ENCODE data around the gene CDC42. TPM values are rescaled to one million over a fixed set of nuclear protein-coding genes. Genes with fewer than 3 reads are reported as not detected.

The CDC42 gene
- total RNA-seq, 1 experiment from 2014 or later, result 223 TPM

- Histone ChIP-seq H3K4me2 (ENCODE audit: low read depth, low read length, poor library complexity, severe bottlenecking) (no peak overlapping the region), H3K27me3 (ENCODE audit: low read length) (no peaks in the 10 kb centered on the region), H3K9me2 (replicated peaks; ENCODE audit: insufficient read depth, low read length) (no peaks in the 10 kb centered on the region), H3K4me1 (ENCODE audit: low read length) (no peaks in the 10 kb centered on the region), H3K27ac (ENCODE audit: low read length) (no peak overlapping the region), H4K20me1 (ENCODE audit: insufficient read depth, low read depth, low read length) (no peaks in the 10 kb centered on the region; the same call in 1 of the 2 replicates), H2AFZ (ENCODE audit: low read length) (no peak overlapping the region), H3K9ac (ENCODE audit: low read length) (no peak overlapping the region), H3K36me3 (ENCODE audit: insufficient read depth, low read length) (no peaks in the 10 kb centered on the region), H3K4me3 (ENCODE audit: low read length) (no peak overlapping the region), H3K79me2 (ENCODE audit: low read length) (no peaks in the 10 kb centered on the region), H3K9me3 (ENCODE audit: low read length) (no peaks in the 10 kb centered on the region)
- no peak for DNase-seq
These were observed 84.7 kb downstream of the CDC42 start for GRCh38 chr1:22137004-22137720.

GRCh38 chr1:22139066-22139594 lies 86.6 kb downstream of the CDC42 start:
- Histone ChIP-seq H3K9ac (ENCODE audit: low read length) (no peak overlapping the region), H3K4me3 (ENCODE audit: low read length) (no peak overlapping the region), H2AFZ (ENCODE audit: low read length) (no peak overlapping the region), H3K9me3 (ENCODE audit: low read length) (no peaks in the 10 kb centered on the region), H3K4me1 (ENCODE audit: low read length) (no peaks in the 10 kb centered on the region), H3K79me2 (ENCODE audit: low read length) (no peaks in the 10 kb centered on the region), H3K27ac (ENCODE audit: low read length) (no peak overlapping the region), H3K4me2 (ENCODE audit: low read depth, low read length, poor library complexity, severe bottlenecking) (no peak overlapping the region), H3K9me2 (replicated peaks; ENCODE audit: insufficient read depth, low read length) (no peaks in the 10 kb centered on the region), H3K27me3 (ENCODE audit: low read length) (no peaks in the 10 kb centered on the region), H4K20me1 (ENCODE audit: insufficient read depth, low read depth, low read length) (no peaks in the 10 kb centered on the region; the same call in 1 of the 2 replicates), H3K36me3 (ENCODE audit: insufficient read depth, low read length) (no peaks in the 10 kb centered on the region)
- no peak for DNase-seq

GRCh38 chr1:22139817-22140216 lies 87.3 kb downstream of the CDC42 start:
- Histone ChIP-seq H4K20me1 (ENCODE audit: insufficient read depth, low read depth, low read length) (no peaks in the 10 kb centered on the region; the same call in 1 of the 2 replicates), H3K79me2 (ENCODE audit: low read length) (no peaks in the 10 kb centered on the region), H3K27me3 (ENCODE audit: low read length) (no peaks in the 10 kb centered on the region), H3K4me2 (ENCODE audit: low read depth, low read length, poor library complexity, severe bottlenecking) (no peak overlapping the region), H3K9me3 (ENCODE audit: low read length) (no peaks in the 10 kb centered on the region), H3K36me3 (ENCODE audit: insufficient read depth, low read length) (no peaks in the 10 kb centered on the region), H3K4me1 (ENCODE audit: low read length) (no peaks in the 10 kb centered on the region), H3K9me2 (replicated peaks; ENCODE audit: insufficient read depth, low read length) (no peaks in the 10 kb centered on the region), H3K27ac (ENCODE audit: low read length) (no peak overlapping the region), H3K4me3 (ENCODE audit: low read length) (no peak overlapping the region), H2AFZ (ENCODE audit: low read length) (no peak overlapping the region), H3K9ac (ENCODE audit: low read length) (no peak overlapping the region)
- no peak for DNase-seq

Small RNA genes lying within 50 kb of the gene (small RNA-seq; reads per million reads assigned to genes)
- gene RN7SL186P, result not detected
- not detected for gene RNU6-776P

Other genes with a start within 250 kb of the CDC42 start
- gene LDLRAD2, start 240.4 kb upstream of the CDC42 start, total RNA-seq (2014; rRNA removed; shearing (Covaris generic); ENCODE audit: low replicate concordance), result not detected in 2 replicates
- under 0.01 TPM in 1 of 2 replicates, not detected in the other for gene HSPG2, start 115.4 kb upstream of the CDC42 start, total RNA-seq (2014; rRNA removed; shearing (Covaris generic); ENCODE audit: low replicate concordance)
- gene CELA3B, start 75.7 kb upstream of the CDC42 start, total RNA-seq (2014; rRNA removed; shearing (Covaris generic); ENCODE audit: low replicate concordance), result not detected in 2 replicates
- not detected in 2 replicates for gene CELA3A, start 51.1 kb upstream of the CDC42 start, total RNA-seq (2014; rRNA removed; shearing (Covaris generic); ENCODE audit: low replicate concordance)
- gene WNT4, start 90.4 kb downstream of the CDC42 start, total RNA-seq (2014; rRNA removed; shearing (Covaris generic); ENCODE audit: low replicate concordance), result not detected in 2 replicates

All from Karpas-422 (cell line).